Epidermal melanocyte (primary cell): ENCODE measurements around the gene FEZF2.

Source experiments
- DNase-seq: peaks from one replicate; pipeline ENCODE4 v3.0.0; 2011; ENCODE audit warnings: low spot score; ENCODE audit not compliant: insufficient read length

Gene FEZF2

DNA sequence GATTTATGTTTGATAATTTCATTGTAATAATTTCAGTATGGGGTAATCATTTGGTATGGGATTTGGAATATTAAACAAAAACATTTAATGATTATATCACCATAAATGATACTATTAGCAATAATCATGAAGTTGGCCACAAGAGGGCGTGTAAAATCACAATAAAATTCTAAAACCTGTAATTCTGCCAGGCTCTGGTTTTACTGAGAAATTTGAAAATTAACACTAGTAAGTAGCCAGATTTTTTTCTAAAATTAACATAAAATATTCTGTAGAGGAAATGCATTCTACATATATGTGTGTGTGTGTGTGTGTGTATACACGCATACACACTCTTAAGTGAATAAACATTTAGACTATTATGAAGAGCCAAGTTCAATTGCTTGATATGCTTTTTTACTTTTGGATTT is 40.5 kb downstream of the FEZF2 start:
- no peak for DNase-seq

DNA sequence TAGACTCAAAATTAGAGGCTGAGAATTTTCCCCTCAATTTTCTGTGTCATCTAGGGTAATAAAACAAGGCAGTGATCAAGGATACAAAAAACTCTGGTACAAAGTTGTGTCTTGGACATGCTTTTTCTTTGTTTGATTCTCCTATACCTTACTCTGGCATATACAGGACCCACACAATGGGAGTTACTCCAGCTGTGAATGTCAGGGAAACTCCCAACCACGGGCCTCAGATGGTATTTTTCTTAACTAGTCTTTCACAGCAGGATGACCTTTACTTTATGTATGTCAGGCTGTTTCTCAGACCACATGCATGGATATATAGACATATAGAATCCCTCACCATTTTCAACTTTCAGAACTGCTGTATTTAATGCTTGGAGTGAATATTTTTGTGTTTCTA is 41.3 kb downstream of the FEZF2 start:
- no peak for DNase-seq

DNA sequence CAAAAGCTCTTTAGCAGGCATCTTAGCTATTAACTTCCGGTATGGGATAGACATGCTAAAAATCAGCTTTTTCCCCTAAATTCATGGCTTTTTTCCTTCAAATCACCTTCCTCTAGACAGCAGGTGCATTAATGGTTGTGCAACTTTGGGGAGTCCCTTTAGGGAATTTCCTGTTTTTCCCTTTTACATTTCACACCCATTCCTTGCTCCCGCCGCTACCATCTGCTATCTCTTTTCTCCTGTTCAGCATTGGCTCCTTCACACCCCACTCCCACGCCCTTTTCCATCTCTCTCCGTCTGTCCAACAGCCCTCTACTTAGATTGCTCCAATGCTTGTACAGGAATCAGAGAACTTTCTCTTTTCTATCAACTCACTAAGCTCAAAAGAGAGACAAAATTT is 43.4 kb downstream of the FEZF2 start:
- DNase-seq, result no peak

DNA sequence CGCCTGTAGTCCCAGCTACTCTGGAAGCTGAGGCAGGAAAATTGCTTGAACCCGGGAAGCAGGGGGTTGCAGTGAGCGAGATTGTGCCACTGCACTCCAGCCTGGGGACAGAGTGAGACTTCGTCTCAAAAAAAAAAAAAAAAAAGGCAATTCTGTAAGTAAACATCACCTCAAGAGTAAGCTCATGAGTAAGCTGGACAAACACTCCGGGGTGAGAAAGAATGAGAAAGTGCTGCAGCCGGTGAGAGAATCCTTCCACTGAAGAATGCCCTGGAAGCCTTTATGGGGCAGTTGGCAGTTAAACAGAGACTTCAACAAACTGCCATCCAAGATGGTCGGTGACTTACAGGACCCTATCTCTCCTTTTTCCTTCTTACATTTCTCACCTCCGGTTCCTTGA is 47.5 kb downstream of the FEZF2 start:
- no peak for DNase-seq

DNA sequence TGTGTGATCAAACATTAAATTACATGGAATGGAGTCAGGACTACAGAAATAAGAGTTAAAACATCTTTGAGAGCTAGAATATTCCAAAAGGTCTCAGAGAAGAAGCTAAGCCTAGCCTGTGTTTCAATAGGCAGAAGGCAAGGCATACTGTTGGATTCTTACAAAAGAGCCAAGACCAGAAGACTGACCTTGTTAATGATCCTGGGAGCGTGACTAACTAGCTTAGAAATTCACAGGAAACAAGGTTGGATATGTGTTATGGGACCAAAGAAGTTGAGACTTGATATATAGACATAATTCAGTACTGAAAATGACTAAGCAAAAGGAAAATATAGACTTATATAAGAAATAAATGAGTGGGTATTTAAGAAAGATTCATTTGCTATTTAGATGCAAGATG is 50.1 kb downstream of the FEZF2 start:
- DNase-seq, result no peak
